ENCODE results near the gene RIPK3. TPM values are rescaled to one million over a fixed set of nuclear protein-coding genes. Genes with fewer than 3 reads are reported as not detected.

Gene RIPK3
- total and polyA plus RNA-seq, 2 donors from 2014 or later: 5.1 to 19.5 TPM

GRCh38 chr14:24353559-24354481 lies 14.0 kb upstream of the RIPK3 start:
- DNase-seq (no peak), FAIRE-seq (no peak)
- Histone ChIP-seq H3K27ac (ENCODE audit: low read depth in 2 of 2, low read length in 2 of 2) (no peak overlapping the region), H3K4me1 (ENCODE audit: control insufficient read depth in 2 of 3, insufficient read depth in 2 of 3, low read depth in 1 of 3, low read length in 3 of 3) (peaks cover 0 to 4% (median 0%) of the 10 kb centered on the region in 3 donors), H3K4me3 (ENCODE audit: low read length in 3 of 3) (no peak overlapping the region), H3K27me3 (ENCODE audit: control insufficient read depth, insufficient read depth, low read length) (no peaks in the 10 kb centered on the region), H3K9me3 (ENCODE audit: control insufficient read depth in 2 of 3, insufficient read depth in 1 of 3, low read length in 3 of 3) (no peaks in the 10 kb centered on the region), H3K9ac (ENCODE audit: low read length in 3 of 3) (no peak overlapping the region), H3K36me3 (ENCODE audit: control insufficient read depth in 2 of 3, insufficient read depth in 3 of 3, low read length in 3 of 3) (no peaks in the 10 kb centered on the region)
- TF ChIP-seq CTCF (IDR thresholded peaks at IDR 0.05; ENCODE audit: borderline replicate concordance, extremely low read depth, insufficient read depth): no peak
- intact Hi-C loops (cut with DNase I): no loop called here

- Histone ChIP-seq H3K27me3 (ENCODE audit: control insufficient read depth, insufficient read depth, low read length) (no peaks in the 10 kb centered on the region), H3K27ac (ENCODE audit: low read depth in 2 of 2, low read length in 2 of 2) (no peak overlapping the region), H3K9ac (ENCODE audit: low read length in 3 of 3) (no peak overlapping the region), H3K9me3 (ENCODE audit: control insufficient read depth in 2 of 3, insufficient read depth in 1 of 3, low read length in 3 of 3) (no peaks in the 10 kb centered on the region), H3K36me3 (ENCODE audit: control insufficient read depth in 2 of 3, insufficient read depth in 3 of 3, low read length in 3 of 3) (no peaks in the 10 kb centered on the region), H3K4me3 (ENCODE audit: low read length in 3 of 3) (no peak overlapping the region), H3K4me1 (ENCODE audit: control insufficient read depth in 2 of 3, insufficient read depth in 2 of 3, low read depth in 1 of 3, low read length in 3 of 3) (peaks cover 0 to 4% (median 0%) of the 10 kb centered on the region in 3 donors)
- DNase-seq (peak in 2 of 5 donors; percentile 31 to 52), FAIRE-seq (no peak)
- TF ChIP-seq CTCF (IDR thresholded peaks at IDR 0.05; ENCODE audit: borderline replicate concordance, extremely low read depth, insufficient read depth): no peak
- intact Hi-C loops (cut with DNase I): no loop called here
Observed at GRCh38 chr14:24351517-24351916, 11.7 kb upstream of the RIPK3 start.

- H3K9me3 ChIP-seq (ENCODE audit: control insufficient read depth in 2 of 3, insufficient read depth in 1 of 3, low read length in 3 of 3): no peaks in the 10 kb centered on the region
- H3K4me3 ChIP-seq (ENCODE audit: low read length in 3 of 3): no peak overlapping the region
- FAIRE-seq: no peak
- peaks cover 0 to 4% (median 0%) of the 10 kb centered on the region in 3 donors for H3K4me1 ChIP-seq (ENCODE audit: control insufficient read depth in 2 of 3, insufficient read depth in 2 of 3, low read depth in 1 of 3, low read length in 3 of 3)
- TF ChIP-seq CTCF (IDR thresholded peaks at IDR 0.05; ENCODE audit: borderline replicate concordance, extremely low read depth, insufficient read depth): no peak
- no peaks in the 10 kb centered on the region for H3K36me3 ChIP-seq (ENCODE audit: control insufficient read depth in 2 of 3, insufficient read depth in 3 of 3, low read length in 3 of 3)
- intact Hi-C loops (cut with DNase I): no loop called here
- no peaks in the 10 kb centered on the region for H3K27me3 ChIP-seq (ENCODE audit: control insufficient read depth, insufficient read depth, low read length)
- DNase-seq: no peak
- H3K27ac ChIP-seq (ENCODE audit: low read depth in 2 of 2, low read length in 2 of 2): no peak overlapping the region
- H3K9ac ChIP-seq (ENCODE audit: low read length in 3 of 3): no peak overlapping the region
Observed at GRCh38 chr14:24349742-24350141, 10.0 kb upstream of the RIPK3 start.

Measured in kidney (tissue), 14 donors.